HepG2 (cell line): ENCODE results near the gene HIPK3. TPM values are rescaled to one million over a fixed set of nuclear protein-coding genes. Genes with fewer than 3 reads are reported as not detected.
"Not testable (repeated sequence)": the region's sequence is repeated elsewhere in the genome, so short reads cannot be mapped to it uniquely, and the experiment has no call there.

Experiments
- ATAC-seq: fragments of 200-7000 bp; cut with Tn5 transposase; 3 replicates; pipeline ENCODE4 v1.9.1; 2020; ENCODE audit warnings: mild to moderate bottlenecking, moderate library complexity
- BruUV-seq: library from RNA; stranded (reverse); fragments of 400-500 nt; replicated peaks from 2 replicates; lab custom pipeline; 2021; lab: Mats Ljungman, UMichigan
- CTCF ChIA-PET: fragments of 300-600 bp; formaldehyde crosslinking; extraction: SDS; loops from one replicate; lab custom pipeline; 2021; ENCODE audit warnings: low total read pairs, inconsistent platforms, low intra/inter-chr PET ratio; lab: Yijun Ruan, JAX
- POLR2A ChIA-PET: fragments of 350-600 bp; sonication (Branson Sonifier 250); formaldehyde crosslinking; loops from one replicate; lab custom pipeline; 2020; ENCODE audit warnings: antibody characterized with exemption, inconsistent platforms; lab: Yijun Ruan, JAX
- DNase-seq: peaks from one replicate; pipeline ENCODE4 v3.0.0-alpha.2; 2015; ENCODE audit warnings: low spot score
- FAIRE-seq: peaks from 3 replicates; lab custom pipeline; 2011; peaks lifted over from hg19 to GRCh38; lab: Jason Lieb, UNC
- H2AFZ ChIP-seq: one replicate; pipeline ENCODE4 v1.6.1; 2011; ENCODE audit warnings: low read length, inconsistent platforms
- H3K27ac ChIP-seq: fragments of 300-600 bp; 3 replicates; pipeline ENCODE4 v1.8.0; 2011; ENCODE audit warnings: mixed run types, mild to moderate bottlenecking, mixed read lengths, low read length, inconsistent platforms; ENCODE audit not compliant: insufficient read depth; ENCODE audit errors: extremely low read length
- H3K27me3 ChIP-seq, 2 experiments: fragments of 200-600 bp in 1 of 2; 2 replicates in 1 of 2; 3 replicates in 1 of 2; pipeline versions ENCODE4 v1.6.0 to v1.8.0; 2011; ENCODE audit warnings: low read length in 2 of 2, mild to moderate bottlenecking in 2 of 2, moderate library complexity in 2 of 2, inconsistent platforms in 1 of 2; ENCODE audit not compliant: insufficient read depth in 2 of 2, control insufficient read depth in 1 of 2
- H3K36me3 ChIP-seq, 2 experiments: fragments of 200-600 bp in 1 of 2; replicated peaks in 1 of 2; 2 replicates in 1 of 2; 3 replicates in 1 of 2; pipeline versions ENCODE4 v1.5.1 to v1.8.0; 2011; ENCODE audit warnings: low read length in 2 of 2, inconsistent platforms in 1 of 2; ENCODE audit not compliant: insufficient read depth in 2 of 2, control insufficient read depth in 1 of 2
- H3K4me1 ChIP-seq: 2 replicates; pipeline ENCODE4 v1.5.1; 2012; ENCODE audit warnings: low read length, inconsistent platforms; ENCODE audit not compliant: insufficient read depth
- H3K4me2 ChIP-seq: 2 replicates; pipeline ENCODE4 v1.6.0; 2011; ENCODE audit warnings: low read depth, low read length, inconsistent platforms
- H3K4me3 ChIP-seq, 3 experiments: fragments of 200-600 bp in 1 of 3; sonication (generic), shearing (Covaris generic) in 1 of 3; replicated peaks in 1 of 3; 2 replicates each; pipeline ENCODE4 v1.5.1; 2011 to 2016; ENCODE audit warnings: low read length in 3 of 3, inconsistent platforms in 2 of 3, low read depth in 2 of 3, mild to moderate bottlenecking in 2 of 3, control low read depth in 1 of 3, mixed read lengths in 1 of 3; ENCODE audit not compliant: insufficient read depth in 1 of 3
- H3K79me2 ChIP-seq: one replicate; pipeline ENCODE4 v1.6.1; 2011; ENCODE audit warnings: low read length, inconsistent platforms; ENCODE audit not compliant: insufficient read depth
- H3K9ac ChIP-seq: 2 replicates; pipeline ENCODE4 v1.6.0; 2011; ENCODE audit warnings: mild to moderate bottlenecking, low read depth, low read length, inconsistent platforms; ENCODE audit not compliant: insufficient read depth
- H3K9me3 ChIP-seq: 2 replicates; pipeline ENCODE4 v1.5.1; 2012; ENCODE audit warnings: mild to moderate bottlenecking, low read length
- H4K20me1 ChIP-seq: 2 replicates; pipeline ENCODE4 v1.6.0; 2011; ENCODE audit warnings: inconsistent platforms, mild to moderate bottlenecking, low read length, moderate library complexity; ENCODE audit not compliant: insufficient read depth
- ATF7 ChIP-seq, 2 experiments: fragments of 450-650 bp in 1 of 2; sonication (generic) in 1 of 2; formaldehyde crosslinking in 1 of 2; IDR thresholded peaks; 2 replicates each; pipeline versions ENCODE4 v1.4.0 to v1.6.1; 2016 to 2020; ENCODE audit warnings: antibody characterized with exemption in 1 of 2, mild to moderate bottlenecking in 1 of 2, missing genetic modification reagents in 1 of 2
- FOXP1 ChIP-seq, 2 experiments: fragments of 450-650 bp in 1 of 2; IDR thresholded peaks; 2 replicates each; pipeline ENCODE4 v1.6.1; 2017 to 2018; ENCODE audit warnings: antibody characterized with exemption in 1 of 2
- POGZ ChIP-seq: sonication (generic); formaldehyde crosslinking; IDR thresholded peaks from 2 replicates; pipeline ENCODE4 v1.4.0; 2020; ENCODE audit warnings: mild to moderate bottlenecking, missing genetic modification reagents
- YY1 ChIP-seq: IDR thresholded peaks from 2 replicates; pipeline ENCODE4 v1.6.1; 2011; ENCODE audit warnings: low read length, low read depth, moderate library complexity, mild to moderate bottlenecking; ENCODE audit not compliant: insufficient read depth, insufficient replicate concordance
- WGBS: methylation state at CpG from one replicate; pipeline ENCODE4 v1.1.6; 2017; ENCODE audit warnings: low lambda C conversion rate; 5-methylcytosine and 5-hydroxymethylcytosine counted together
- in situ Hi-C: cut with HindIII; loops from 2 replicates; pipeline ENCODE4 v1.10.0; 2017; ENCODE audit warnings: low pct_unique_long_range_greater_than_20kb; ENCODE audit not compliant: extremely low pct_ligation_motif_present
- intact Hi-C: fragments of 100-400 bp; cut with micrococcal nuclease; formaldehyde crosslinking; loops from one replicate; pipeline ENCODE4 v1.10.0; 2022; ENCODE audit not compliant: unreplicated experiment
- polyA plus RNA-seq, 8 experiments: library from polyadenylated mRNA; depleted of rRNA in 3 of 8; stranded (reverse) in 7 of 8; unstranded in 1 of 8; fragments of >200 nt; fragmentation: Illumina TruSeq in 4 of 8; extraction: Trizol in 4 of 8; gene quantifications; 2 replicates each; pipeline versions ENCODE4 v1.2.1 to v1.2.3, GENCODE V29; 2011 to 2016; ENCODE audit warnings: low read depth in 4 of 8, missing spikeins in 1 of 8, mixed read lengths in 1 of 8; ENCODE audit not compliant: insufficient read depth in 1 of 8
- total RNA-seq, 5 experiments: library from RNA; depleted of rRNA; stranded (reverse); fragments of >200 nt; fragmentation: Illumina TruSeq; extraction: Trizol; gene quantifications; 2 replicates each; pipeline ENCODE4 v1.2.3, GENCODE V29; 2016; ENCODE audit warnings: low read depth in 1 of 5
- TF ChIP-seq, protein P1 (sequence below): sonication (generic); formaldehyde crosslinking; IDR thresholded peaks from 2 replicates; pipeline ENCODE4 v1.4.0; 2020; ENCODE audit warnings: low read depth, missing genetic modification reagents
- TF ChIP-seq, protein P2 (sequence below): sonication (generic); formaldehyde crosslinking; conservative IDR thresholded peaks from 2 replicates; pipeline ENCODE4 v1.4.0; 2020; ENCODE audit warnings: mild to moderate bottlenecking, missing genetic modification reagents, moderate library complexity
- TF ChIP-seq, protein P3 (sequence below): sonication (generic); formaldehyde crosslinking; IDR thresholded peaks from 2 replicates; pipeline ENCODE4 v1.5.0; 2020; ENCODE audit warnings: missing genetic modification reagents

The HIPK3 gene
- total and polyA plus RNA-seq, 2 of the 13 experiments (the other 11 are each of a cell fraction or from before 2014, with no cell fraction given) = 20.5 to 44.3 TPM

DNA sequence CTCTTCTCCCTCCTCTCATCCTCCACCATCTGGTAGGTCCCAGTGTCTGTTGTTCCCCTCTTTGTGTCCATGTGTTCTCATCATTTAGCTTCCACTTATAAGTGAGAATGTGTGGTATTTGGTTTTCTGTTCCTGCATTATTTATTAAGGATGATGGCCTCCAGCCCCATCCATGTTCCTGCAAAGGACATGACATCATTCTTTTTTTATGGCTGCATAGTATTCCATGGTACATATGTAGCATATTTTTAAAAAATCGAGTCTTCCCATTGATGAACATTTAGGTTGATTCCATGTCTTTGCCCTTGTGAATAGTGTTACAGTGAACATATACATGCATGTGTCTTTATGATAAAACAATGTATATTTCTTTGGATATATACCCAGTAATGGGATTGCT is 4.2 kb downstream of the HIPK3 start:
- CTCF ChIA-PET, BruUV-seq: not testable (repeated sequence)
- 71% methylated on average over 1 of the region's 1 CpG for WGBS

DNA sequence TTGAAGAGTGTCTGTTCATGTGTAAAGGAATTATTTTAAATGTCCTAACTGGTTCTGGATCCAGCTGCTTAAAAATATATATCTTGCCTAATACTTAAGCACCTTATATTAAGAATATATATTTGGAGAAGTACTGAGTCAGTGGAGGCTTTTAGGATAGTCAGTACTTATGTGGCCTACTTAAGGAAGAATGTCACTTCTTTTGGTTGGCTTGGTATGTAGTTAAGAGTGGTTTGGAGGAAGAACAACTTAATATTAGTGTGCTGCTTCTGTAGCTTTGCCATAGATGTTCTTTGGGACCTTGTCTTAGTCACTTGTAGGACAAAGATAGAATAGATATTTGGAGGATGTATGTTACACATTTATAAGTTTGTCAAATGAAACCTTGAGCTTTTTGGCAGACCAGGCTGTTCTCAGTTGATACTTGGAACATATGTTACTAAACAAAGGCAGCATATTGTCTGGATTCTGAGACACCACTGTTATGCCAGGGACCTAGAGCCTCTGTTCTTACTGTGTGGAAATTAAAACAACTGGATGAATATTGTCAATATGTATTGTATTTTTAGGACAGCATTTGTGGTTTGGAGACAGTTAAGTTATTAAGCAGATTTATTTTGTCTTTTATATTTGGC is 4.9 kb downstream of the HIPK3 start:
- Histone ChIP-seq H3K4me3 (no peak overlapping the region), H3K79me2 (peaks cover 83% of the 10 kb centered on the region), H3K27me3 (no peaks in the 10 kb centered on the region; a peak in 1 of 5 replicates), H3K4me1 (peaks cover 65% of the 10 kb centered on the region), H3K27ac (no peak overlapping the region), H3K9ac (no peak overlapping the region), H3K36me3 (no peaks in the 10 kb centered on the region), H3K4me2 (no peak overlapping the region), H4K20me1 (peaks cover 54% of the 10 kb centered on the region), H2AFZ (no peak overlapping the region), H3K9me3 (no peaks in the 10 kb centered on the region)
- in situ Hi-C loops (no loop called here), intact Hi-C loops (loop anchor here (10.0 kb wide), 1 partner anchor 433 kb away; no protein-coding TSS in a partner anchor)
- CTCF ChIA-PET = no interaction called here
- ATAC-seq = no peak
- no peak for DNase-seq
- BruUV-seq = no TSS peak
- POLR2A ChIA-PET = no interaction called here
- no peak for FAIRE-seq
- no peak for TF ChIP-seq FOXP1 (IDR thresholded peaks at IDR 0.05)
- no peak for TF ChIP-seq FOXP1 (CRISPR knock-in tag; IDR thresholded peaks at IDR 0.05)
- TF ChIP-seq POGZ (CRISPR knock-in tag) = no peak
- TF ChIP-seq, protein P1, sequence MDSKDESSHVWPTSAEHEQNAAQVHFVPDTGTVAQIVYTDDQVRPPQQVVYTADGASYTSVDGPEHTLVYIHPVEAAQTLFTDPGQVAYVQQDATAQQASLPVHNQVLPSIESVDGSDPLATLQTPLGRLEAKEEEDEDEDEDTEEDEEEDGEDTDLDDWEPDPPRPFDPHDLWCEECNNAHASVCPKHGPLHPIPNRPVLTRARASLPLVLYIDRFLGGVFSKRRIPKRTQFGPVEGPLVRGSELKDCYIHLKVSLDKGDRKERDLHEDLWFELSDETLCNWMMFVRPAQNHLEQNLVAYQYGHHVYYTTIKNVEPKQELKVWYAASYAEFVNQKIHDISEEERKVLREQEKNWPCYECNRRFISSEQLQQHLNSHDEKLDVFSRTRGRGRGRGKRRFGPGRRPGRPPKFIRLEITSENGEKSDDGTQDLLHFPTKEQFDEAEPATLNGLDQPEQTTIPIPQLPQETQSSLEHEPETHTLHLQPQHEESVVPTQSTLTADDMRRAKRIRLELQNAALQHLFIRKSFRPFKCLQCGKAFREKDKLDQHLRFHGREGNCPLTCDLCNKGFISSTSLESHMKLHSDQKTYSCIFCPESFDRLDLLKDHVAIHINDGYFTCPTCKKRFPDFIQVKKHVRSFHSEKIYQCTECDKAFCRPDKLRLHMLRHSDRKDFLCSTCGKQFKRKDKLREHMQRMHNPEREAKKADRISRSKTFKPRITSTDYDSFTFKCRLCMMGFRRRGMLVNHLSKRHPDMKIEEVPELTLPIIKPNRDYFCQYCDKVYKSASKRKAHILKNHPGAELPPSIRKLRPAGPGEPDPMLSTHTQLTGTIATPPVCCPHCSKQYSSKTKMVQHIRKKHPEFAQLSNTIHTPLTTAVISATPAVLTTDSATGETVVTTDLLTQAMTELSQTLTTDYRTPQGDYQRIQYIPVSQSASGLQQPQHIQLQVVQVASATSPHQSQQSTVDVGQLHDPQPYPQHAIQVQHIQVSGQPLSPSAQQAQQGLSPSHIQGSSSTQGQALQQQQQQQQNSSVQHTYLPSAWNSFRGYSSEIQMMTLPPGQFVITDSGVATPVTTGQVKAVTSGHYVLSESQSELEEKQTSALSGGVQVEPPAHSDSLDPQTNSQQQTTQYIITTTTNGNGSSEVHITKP (CRISPR knock-in tag) = no peak
- TF ChIP-seq, protein P2, sequence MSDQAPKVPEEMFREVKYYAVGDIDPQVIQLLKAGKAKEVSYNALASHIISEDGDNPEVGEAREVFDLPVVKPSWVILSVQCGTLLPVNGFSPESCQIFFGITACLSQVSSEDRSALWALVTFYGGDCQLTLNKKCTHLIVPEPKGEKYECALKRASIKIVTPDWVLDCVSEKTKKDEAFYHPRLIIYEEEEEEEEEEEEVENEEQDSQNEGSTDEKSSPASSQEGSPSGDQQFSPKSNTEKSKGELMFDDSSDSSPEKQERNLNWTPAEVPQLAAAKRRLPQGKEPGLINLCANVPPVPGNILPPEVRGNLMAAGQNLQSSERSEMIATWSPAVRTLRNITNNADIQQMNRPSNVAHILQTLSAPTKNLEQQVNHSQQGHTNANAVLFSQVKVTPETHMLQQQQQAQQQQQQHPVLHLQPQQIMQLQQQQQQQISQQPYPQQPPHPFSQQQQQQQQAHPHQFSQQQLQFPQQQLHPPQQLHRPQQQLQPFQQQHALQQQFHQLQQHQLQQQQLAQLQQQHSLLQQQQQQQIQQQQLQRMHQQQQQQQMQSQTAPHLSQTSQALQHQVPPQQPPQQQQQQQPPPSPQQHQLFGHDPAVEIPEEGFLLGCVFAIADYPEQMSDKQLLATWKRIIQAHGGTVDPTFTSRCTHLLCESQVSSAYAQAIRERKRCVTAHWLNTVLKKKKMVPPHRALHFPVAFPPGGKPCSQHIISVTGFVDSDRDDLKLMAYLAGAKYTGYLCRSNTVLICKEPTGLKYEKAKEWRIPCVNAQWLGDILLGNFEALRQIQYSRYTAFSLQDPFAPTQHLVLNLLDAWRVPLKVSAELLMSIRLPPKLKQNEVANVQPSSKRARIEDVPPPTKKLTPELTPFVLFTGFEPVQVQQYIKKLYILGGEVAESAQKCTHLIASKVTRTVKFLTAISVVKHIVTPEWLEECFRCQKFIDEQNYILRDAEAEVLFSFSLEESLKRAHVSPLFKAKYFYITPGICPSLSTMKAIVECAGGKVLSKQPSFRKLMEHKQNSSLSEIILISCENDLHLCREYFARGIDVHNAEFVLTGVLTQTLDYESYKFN = no peak
- no peak for TF ChIP-seq YY1
- TF ChIP-seq, protein P3, sequence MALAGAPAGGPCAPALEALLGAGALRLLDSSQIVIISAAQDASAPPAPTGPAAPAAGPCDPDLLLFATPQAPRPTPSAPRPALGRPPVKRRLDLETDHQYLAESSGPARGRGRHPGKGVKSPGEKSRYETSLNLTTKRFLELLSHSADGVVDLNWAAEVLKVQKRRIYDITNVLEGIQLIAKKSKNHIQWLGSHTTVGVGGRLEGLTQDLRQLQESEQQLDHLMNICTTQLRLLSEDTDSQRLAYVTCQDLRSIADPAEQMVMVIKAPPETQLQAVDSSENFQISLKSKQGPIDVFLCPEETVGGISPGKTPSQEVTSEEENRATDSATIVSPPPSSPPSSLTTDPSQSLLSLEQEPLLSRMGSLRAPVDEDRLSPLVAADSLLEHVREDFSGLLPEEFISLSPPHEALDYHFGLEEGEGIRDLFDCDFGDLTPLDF (CRISPR knock-in tag) = no peak

More for the DNA sequence above, 4.2 kb downstream of the HIPK3 start:
- FAIRE-seq; POLR2A ChIA-PET; H3K27me3 ChIP-seq; H3K27ac ChIP-seq; H3K9me3 ChIP-seq; H3K9ac ChIP-seq; H3K4me3 ChIP-seq; DNase-seq; in situ Hi-C loops; H3K36me3 ChIP-seq; H2AFZ ChIP-seq; ATAC-seq; H3K4me2 ChIP-seq; TF ChIP-seq ATF7 (CRISPR knock-in tag; IDR thresholded peaks at IDR 0.05): not testable (repeated sequence)
- peaks cover 58% of the 10 kb centered on the region for H3K4me1 ChIP-seq
- peaks cover 48% of the 10 kb centered on the region for H4K20me1 ChIP-seq
- H3K79me2 ChIP-seq = peaks cover 75% of the 10 kb centered on the region
- intact Hi-C loops = loop anchor here (10.0 kb wide), 1 partner anchor 433 kb away; no protein-coding TSS in a partner anchor
- peak; percentile 72 for TF ChIP-seq ATF7 (IDR thresholded peaks at IDR 0.05)
